GM18508 (cell line): ENCODE results near the gene OR10AD1.
"Not testable (repeated sequence)": the region's sequence is repeated elsewhere in the genome, so short reads cannot be mapped to it uniquely, and the experiment has no call there.

Experiments
- ATAC-seq: cut with Tn5 transposase; IDR thresholded peaks from one replicate; pipeline ENCODE4 v1.9.1; 2021; ENCODE audit warnings: moderate number of reproducible peaks; ENCODE audit not compliant: insufficient read depth, unreplicated experiment

OR10AD1 gene

DNA sequence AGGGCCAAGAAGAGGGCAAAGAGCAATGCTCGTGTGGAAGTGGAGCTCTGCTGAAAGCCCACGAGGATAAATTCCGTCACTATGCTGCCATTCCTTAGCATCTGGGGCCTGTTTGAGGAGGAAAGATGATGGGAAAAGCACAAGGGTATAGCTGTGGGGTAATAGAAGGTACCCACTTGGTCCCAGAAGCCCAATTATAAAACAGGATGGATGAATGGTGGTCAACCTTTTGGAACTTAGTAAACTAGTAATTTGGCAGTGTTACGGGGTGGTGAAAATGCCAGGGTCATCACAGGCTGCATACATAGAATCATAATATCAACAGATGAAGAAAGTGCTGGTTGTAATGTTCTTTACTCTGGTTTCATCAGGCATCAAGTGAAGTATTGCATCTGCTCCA lies at the start of gene OR10AD1:
Gene OR10AD1, minus strand, starts transcription at position 101 of the 400 bp plus-strand sequence. Its CDS starts 0 bp downstream, at position 101.
- ATAC-seq, result no peak

DNA sequence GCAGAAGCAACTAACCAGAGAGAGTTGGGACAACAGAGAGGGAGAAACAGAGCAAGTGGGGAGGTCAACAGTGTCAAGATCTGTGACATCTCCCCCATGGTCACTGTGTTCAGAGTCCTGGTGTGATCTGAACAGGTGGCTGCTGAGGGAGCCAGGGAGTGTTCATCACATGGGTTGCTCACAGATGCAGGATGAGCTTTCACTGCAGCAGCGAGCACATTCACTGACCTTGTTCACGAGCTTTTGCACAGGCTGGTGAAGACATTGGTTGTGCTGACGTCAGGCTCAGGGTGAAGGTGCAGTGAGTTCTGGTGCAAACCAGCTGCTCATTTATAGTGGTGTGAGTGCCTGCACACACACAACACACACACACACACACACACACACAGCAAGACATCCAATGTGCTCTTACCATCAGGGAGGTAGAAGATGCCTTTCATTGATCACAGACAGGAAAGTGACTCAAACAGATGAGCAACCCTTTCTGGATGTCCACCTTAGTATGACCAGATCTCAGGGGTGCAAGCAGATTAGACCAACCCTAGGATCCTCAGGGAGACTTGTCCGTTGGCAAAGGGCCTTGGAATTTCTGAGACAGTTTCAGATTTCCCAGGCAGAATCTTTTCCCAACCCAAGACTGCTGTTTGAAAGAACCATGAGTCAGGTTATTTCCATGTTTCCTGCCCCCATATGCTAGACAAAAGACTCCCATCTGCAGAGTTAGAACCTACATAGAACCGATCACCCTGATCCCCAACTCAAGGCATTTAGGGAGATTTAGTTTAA lies 44.3 kb upstream of the OR10AD1 start:
- ATAC-seq, result no peak

DNA sequence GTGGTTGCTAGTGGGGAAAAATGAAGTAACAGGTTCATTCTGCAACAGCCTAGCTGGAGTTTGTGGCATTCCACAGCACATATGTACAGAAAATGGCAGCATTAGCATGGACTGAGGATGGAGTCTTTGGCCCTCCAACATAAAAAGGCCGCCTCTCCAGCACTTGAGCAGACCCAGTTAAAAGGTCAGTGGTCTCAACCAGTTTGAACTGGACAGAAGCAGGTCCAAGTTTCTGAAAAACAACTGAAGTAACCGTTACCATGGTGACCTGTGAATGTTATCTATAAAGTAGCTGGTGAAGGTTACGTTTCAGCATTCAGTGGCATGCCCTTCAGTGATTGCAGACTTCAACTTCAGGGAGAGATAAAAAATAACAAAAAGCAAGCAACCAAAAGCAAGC lies 34.1 kb upstream of the OR10AD1 start:
- no peak for ATAC-seq

GRCh38 chr12:48235796-48236333 lies 32.8 kb upstream of the OR10AD1 start:
- no peak for ATAC-seq

DNA sequence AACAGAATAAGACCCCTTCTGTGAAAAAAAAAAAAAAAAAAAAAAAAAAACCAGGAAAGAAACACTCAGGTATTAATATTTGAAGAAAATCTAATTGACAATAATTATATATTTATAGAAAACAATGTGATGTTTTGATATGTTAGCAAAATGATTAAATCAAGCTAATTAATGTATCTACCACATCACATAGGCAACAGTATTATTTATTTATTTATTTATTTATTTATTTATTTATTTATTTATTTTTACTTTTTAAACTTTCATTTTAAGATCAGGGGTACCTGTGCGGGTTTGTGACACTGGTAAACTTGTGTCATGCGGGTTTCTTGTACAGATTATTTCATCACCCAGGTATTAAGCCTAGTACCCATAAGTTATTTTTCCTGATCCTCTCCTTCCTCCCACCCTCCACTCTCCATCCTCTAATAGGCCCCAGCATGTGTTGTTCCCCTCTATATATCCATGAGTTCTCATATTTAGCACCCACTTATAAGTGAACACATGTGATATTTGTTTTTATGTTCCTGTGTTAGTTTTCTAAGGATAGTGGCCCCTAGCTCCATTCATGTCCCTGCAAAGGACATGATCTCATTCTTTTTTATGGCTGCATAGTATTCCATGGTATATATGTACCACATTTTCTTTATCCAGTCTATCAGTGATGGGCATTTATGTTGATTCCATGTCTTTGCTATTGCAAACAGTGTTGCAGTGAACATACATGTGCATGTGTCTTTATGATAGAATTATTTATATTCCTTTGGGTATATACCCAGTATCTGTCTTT lies 28.3 kb upstream of the OR10AD1 start:
- ATAC-seq, result not testable (repeated sequence)

- ATAC-seq, result not testable (repeated sequence)
These were observed 21.4 kb upstream of the OR10AD1 start for GRCh38 chr12:48224533-48224932.

DNA sequence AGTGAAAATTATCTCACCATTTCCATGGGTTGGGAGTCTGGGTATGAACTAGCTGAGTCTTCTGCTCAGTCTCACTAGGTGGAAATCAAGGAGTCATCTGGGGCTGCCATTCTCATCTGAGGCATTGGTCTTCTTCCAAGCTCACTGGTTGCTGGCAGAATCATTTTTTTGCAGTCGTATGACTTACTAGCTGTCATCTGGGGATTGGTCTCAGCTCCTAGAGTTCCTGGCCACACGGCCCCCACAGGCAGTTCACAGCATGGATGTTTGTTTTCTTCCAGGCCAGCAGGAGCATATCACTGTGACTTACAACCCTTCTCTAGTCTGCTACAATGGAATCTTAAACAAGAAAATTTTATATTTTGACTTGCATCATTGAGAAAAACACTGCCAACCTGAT lies 18.6 kb upstream of the OR10AD1 start:
- ATAC-seq, result no peak

DNA sequence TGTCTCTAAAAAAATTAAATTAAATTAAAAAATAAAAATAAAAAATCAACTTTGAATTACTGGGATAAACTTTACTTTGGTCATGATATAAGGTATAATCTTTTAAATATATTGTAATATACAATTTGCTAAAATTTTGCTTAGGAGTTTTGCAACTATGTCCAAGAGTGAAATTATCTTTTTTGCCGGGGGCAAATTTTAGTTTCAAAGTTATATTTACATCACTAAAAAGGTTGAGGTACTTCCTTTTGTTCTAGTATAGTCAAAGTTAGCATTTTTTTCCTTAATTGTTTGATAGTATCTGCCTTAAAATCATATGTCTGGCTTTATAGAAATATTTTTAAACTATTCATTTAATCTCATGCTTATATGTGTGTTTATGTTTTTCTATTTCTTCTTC lies 17.6 kb upstream of the OR10AD1 start:
- ATAC-seq, result no peak

GRCh38 chr12:48219631-48220030 lies 16.5 kb upstream of the OR10AD1 start:
- no peak for ATAC-seq

DNA sequence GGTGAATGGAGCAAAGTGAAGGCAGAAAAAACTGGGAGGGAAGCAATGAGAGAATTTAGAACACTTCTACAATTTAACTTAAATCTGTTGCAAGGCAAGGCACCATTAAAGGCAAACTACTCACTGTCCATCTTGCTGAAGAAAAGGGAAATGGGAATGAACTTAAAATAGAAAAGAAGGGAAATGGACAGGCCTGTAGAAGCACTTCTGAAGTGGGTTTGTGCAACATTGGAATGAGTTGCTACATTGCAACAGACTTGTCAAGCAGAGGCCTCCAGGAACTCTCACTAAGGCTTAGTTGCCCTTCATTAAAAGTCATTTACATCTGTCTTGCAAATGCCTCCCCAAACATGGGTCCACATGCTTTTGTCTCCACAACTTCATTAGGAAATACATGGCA lies 13.7 kb upstream of the OR10AD1 start:
- ATAC-seq, result no peak

GRCh38 chr12:48209495-48209894 lies 6.4 kb upstream of the OR10AD1 start:
- ATAC-seq, result not testable (repeated sequence)

- ATAC-seq, result no peak
These were observed 326 bp downstream of the OR10AD1 start for GRCh38 chr12:48202766-48203165.

DNA sequence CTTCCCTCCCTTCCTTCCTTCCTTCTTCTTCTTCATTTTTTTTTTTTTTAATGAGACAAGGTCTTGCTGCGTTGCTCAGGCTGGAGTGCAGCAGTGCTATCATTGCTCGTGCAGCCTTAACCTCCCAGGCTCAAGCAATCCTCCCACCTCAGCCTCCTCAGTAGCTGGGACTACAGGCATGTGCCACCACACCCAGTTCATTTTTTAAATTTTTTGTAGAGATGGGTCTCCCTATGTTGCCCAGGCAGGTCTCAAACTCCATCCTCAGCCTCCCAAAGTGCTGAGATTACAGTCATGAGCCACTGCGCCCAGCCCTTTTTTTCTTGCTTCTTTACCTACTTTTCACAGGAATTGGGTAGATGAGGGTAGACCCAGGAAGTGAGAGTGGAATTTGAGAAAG lies 1.6 kb downstream of the OR10AD1 start:
- no peak for ATAC-seq

- no peak for ATAC-seq
These were observed 2.0 kb downstream of the OR10AD1 start for GRCh38 chr12:48201091-48201490.

DNA sequence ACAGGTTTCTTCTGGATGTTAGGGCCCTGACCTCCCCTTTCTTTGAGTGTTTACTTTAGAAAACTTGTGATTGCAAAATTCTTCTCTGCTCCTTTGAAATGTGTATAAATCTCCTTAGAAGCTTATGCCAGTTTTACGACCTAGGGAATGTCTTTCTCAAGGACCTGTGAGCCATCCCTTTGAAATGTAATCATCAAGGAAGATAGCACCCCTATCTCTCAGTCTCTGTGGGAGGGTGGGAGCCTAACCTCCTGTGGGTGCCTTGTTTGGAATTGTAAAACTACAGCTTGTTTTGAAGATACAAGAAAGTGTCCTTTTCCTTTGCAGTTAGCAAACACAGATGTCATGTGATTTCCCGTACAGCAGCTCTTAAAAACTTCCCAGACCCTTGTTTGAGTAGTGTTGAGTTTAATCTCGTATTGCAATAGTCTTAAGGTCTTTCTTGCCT lies 3.3 kb downstream of the OR10AD1 start:
- ATAC-seq, result no peak

DNA sequence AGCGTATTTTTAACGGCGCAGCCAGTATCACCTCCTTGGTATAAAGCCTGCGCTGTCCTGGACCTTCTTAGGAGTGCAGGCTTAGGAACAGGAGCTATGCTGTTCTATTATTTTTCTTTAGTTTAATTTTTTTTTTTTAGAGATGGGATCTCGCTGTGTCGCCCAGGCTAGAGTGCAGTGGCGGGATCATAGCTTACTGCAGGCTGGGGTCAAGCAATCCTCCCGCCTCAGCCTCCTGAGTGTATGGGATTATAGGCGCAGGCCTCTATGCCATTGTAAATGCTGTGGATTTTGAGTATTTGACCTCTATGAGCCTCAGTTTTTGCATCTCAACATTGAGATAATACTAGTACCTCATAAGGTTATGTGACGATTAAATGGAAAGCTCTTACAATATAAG lies 4.1 kb downstream of the OR10AD1 start:
- ATAC-seq, result no peak

DNA sequence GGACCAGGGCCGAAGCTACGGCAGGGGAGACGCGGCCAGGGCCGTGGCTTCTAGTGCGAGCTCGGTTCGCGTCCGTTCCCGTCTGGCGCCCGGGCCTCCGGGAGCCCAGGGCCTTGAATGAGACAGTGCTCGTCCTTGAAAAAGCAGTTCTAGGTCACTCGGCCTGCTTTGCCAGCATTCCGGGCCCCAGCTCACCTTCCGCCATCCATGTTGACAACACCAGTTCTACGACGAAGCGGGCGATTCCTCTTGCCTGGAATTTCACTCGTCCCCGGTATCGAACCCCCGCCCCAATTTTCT lies 4.5 kb downstream of the OR10AD1 start:
- ATAC-seq, result no peak

DNA sequence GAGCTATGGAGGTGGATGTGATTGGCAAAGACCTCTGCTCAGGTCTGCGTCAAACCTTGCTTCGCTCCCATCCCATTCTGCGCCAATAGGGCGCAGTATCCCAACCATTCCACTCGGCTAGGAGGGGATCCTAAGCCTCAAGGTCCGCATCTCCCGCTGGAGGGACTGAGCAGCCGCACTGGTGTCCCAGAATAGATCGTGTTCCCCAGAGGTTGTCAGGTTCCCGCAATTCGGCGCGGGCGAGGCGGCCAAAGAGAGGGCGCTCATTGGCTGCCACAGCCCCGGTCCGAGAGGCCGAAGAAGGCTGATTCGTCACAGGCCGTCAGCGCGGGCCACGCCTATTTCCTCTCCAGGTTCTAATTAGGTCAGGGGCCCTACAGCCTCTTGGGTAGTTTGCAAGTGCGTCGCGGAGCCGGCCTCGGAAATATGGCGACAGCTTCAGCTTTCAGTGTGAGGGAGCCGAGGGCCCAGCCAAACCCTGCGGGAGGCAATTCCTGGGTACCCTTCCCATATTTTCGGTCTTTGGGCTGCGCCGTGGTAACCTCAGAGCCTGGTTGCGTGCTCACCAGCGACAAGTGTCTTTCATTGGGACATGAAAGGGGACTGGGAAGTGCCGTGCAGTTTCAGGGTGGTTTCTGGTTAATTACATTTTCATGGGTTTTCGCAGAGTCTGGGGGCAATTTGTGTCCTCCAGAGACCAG lies 5.0 kb downstream of the OR10AD1 start:
- ATAC-seq, result peak; percentile 96

- peak; percentile 11 for ATAC-seq
These were observed 5.5 kb downstream of the OR10AD1 start for GRCh38 chr12:48197549-48197970.

DNA sequence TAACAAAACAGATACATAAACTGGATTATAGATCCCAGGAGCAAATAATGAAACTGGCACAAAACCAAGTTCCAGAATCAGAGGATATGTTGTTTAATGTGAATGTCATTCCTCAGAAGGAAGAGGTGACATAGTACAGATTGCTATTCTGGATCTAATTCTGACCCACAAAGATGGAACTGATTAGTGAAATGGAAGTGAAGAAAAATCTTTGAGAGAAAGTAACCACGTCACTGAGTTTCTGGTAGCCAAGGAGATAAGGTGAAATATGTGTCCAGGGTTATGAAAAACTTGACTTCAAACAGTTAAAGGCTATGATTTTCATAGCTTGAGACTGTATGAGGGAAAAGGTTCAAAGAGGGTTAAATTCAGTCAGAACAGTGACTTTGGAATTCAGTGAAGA lies 8.3 kb downstream of the OR10AD1 start:
- no peak for ATAC-seq

- ATAC-seq, result no peak
These were observed 9.5 kb downstream of the OR10AD1 start for GRCh38 chr12:48193623-48194022.
